B cell (primary cell): Measurements from ENCODE around the gene RHOT2. TPM values are rescaled to one million over a fixed set of nuclear protein-coding genes. Genes with fewer than 3 reads are reported as not detected.

Source experiments
- ATAC-seq: fragments of 200-7000 bp; cut with Tn5 transposase; one replicate; pipeline ENCODE4 v1.10.0; 2021; ENCODE audit warnings: low read depth, mild to moderate bottlenecking, moderate number of reproducible peaks, moderate library complexity
- CTCF ChIA-PET: fragments of 350-600 bp; sonication (Branson Sonifier 250); formaldehyde crosslinking; loops from one replicate; lab custom pipeline; 2021; ENCODE audit warnings: antibody characterized with exemption, inconsistent platforms; lab: Charles Lee
- POLR2A ChIA-PET: fragments of 350-600 bp; sonication (Branson Sonifier 250); formaldehyde crosslinking; loops from one replicate; lab custom pipeline; 2021; ENCODE audit warnings: antibody characterized with exemption; lab: Charles Lee
- DNase-seq: peaks from one replicate; pipeline ENCODE4 v3.0.0; 2013
- H2AFZ ChIP-seq: 2 replicates; pipeline ENCODE4 v1.6.1; 2012; ENCODE audit warnings: mild to moderate bottlenecking, low read depth, low read length; ENCODE audit not compliant: insufficient read depth, poor library complexity, severe bottlenecking
- H3K27ac ChIP-seq, 2 donors: 1 replicate in 1 of 2; 2 replicates in 1 of 2; pipeline ENCODE4 v1.5.1; 2012 to 2013; ENCODE audit warnings: low read length in 2 of 2, mild to moderate bottlenecking in 2 of 2, moderate library complexity in 1 of 2
- H3K27me3 ChIP-seq, 4 experiments: fragments of 200-600 bp in 1 of 4; sonication (generic) in 1 of 4; replicated peaks in 1 of 4; 1 replicate in 2 of 4; 2 replicates in 2 of 4; pipeline versions ENCODE4 v1.6.1 to v1.7.0; 2013 to 2016; ENCODE audit warnings: low read length in 3 of 4, mild to moderate bottlenecking in 2 of 4, mixed read lengths in 1 of 4, moderate library complexity in 1 of 4; ENCODE audit not compliant: insufficient read depth in 4 of 4, control insufficient read depth in 3 of 4; ENCODE audit errors: control extremely low read depth in 1 of 4
- H3K36me3 ChIP-seq, 2 experiments: replicated peaks in 1 of 2; 1 replicate in 1 of 2; 2 replicates in 1 of 2; pipeline versions ENCODE4 v1.6.1 to v1.7.1; 2013; ENCODE audit warnings: low read length in 1 of 2; ENCODE audit not compliant: insufficient read depth in 2 of 2, control insufficient read depth in 1 of 2; ENCODE audit errors: control extremely low read depth in 1 of 2, extremely low read depth in 1 of 2
- H3K4me1 ChIP-seq, 2 donors: fragments of 200-600 bp in 1 of 2; sonication (generic) in 1 of 2; 1 replicate in 1 of 2; 2 replicates in 1 of 2; pipeline versions ENCODE4 v1.5.1 to v1.6.1; 2013 to 2017; ENCODE audit warnings: low read length in 2 of 2; ENCODE audit not compliant: control insufficient read depth in 2 of 2, insufficient read depth in 2 of 2
- H3K4me2 ChIP-seq: replicated peaks from 2 replicates; pipeline ENCODE3; 2012; ENCODE audit warnings: mild to moderate bottlenecking, low read depth, low read length; ENCODE audit not compliant: poor library complexity, severe bottlenecking
- H3K4me3 ChIP-seq, 5 experiments: fragments of 200-600 bp in 1 of 5; sonication (generic) in 1 of 5; 1 replicate in 3 of 5; 2 replicates in 2 of 5; pipeline versions ENCODE4 v1.5.1 to v1.7.0; 2011 to 2016; ENCODE audit warnings: low read length in 4 of 5, mild to moderate bottlenecking in 4 of 5, low read depth in 2 of 5, control low read depth in 1 of 5, moderate library complexity in 1 of 5; ENCODE audit not compliant: insufficient read depth in 1 of 5; ENCODE audit errors: control extremely low read depth in 1 of 5, extremely low read depth in 1 of 5
- H3K79me2 ChIP-seq: fragments of 200-600 bp; sonication (generic); one replicate; pipeline ENCODE4 v1.6.0; 2016; ENCODE audit warnings: low read length; ENCODE audit not compliant: control insufficient read depth, insufficient read depth
- H3K9ac ChIP-seq: fragments of 200-600 bp; sonication (generic); 2 replicates; pipeline ENCODE4 v1.6.1; 2017; ENCODE audit warnings: mild to moderate bottlenecking, low read length, moderate library complexity
- H3K9me3 ChIP-seq, 3 donors: one replicate each; pipeline versions ENCODE4 v1.6.1 to v1.7.1; 2013; ENCODE audit warnings: low read length in 2 of 3; ENCODE audit not compliant: control insufficient read depth in 2 of 3, insufficient read depth in 1 of 3; ENCODE audit errors: control extremely low read depth in 1 of 3
- H4K20me1 ChIP-seq: 2 replicates; pipeline ENCODE4 v1.6.0; 2012; ENCODE audit warnings: mild to moderate bottlenecking, low read length; ENCODE audit not compliant: insufficient read depth, control insufficient read depth, poor library complexity, severe bottlenecking
- H3K27ac Mint-ChIP-seq: one replicate; pipeline ENCODE4 v1.8.0; 2021; ENCODE audit warnings: mixed read lengths
- H3K27me3 Mint-ChIP-seq: one replicate; pipeline ENCODE4 v1.8.0; 2021; ENCODE audit warnings: mixed read lengths
- H3K4me1 Mint-ChIP-seq: one replicate; pipeline ENCODE4 v1.8.0; 2021; ENCODE audit warnings: mixed read lengths
- H3K4me3 Mint-ChIP-seq: one replicate; pipeline ENCODE4 v1.8.0; 2021; ENCODE audit warnings: mixed read lengths
- H3K9me3 Mint-ChIP-seq: one replicate; pipeline ENCODE4 v1.8.0; 2022; ENCODE audit warnings: mixed read lengths; ENCODE audit not compliant: insufficient read depth
- EZH2 ChIP-seq: IDR thresholded peaks from 2 replicates; pipeline ENCODE4 v1.6.1; 2012; ENCODE audit warnings: borderline replicate concordance, low read depth, mild to moderate bottlenecking, moderate library complexity, low read length; ENCODE audit not compliant: insufficient read depth, poor library complexity, severe bottlenecking
- WGBS: methylation state at CpG from one replicate; pipeline ENCODE4 v1.1.5; 2013; ENCODE audit warnings: missing lambda C conversion rate; ENCODE audit not compliant: insufficient coverage; 5-methylcytosine and 5-hydroxymethylcytosine counted together
- intact Hi-C: fragments of 100-400 bp; cut with micrococcal nuclease; formaldehyde crosslinking; loops from one replicate; pipeline ENCODE4 v1.10.0; 2022
- polyA plus RNA-seq: library from polyadenylated mRNA; depleted of rRNA; stranded (reverse); fragments of >200 nt; gene quantifications from 2 replicates; pipeline ENCODE4 v1.2.3, GENCODE V29; 2012
- total RNA-seq, 2 donors: library from RNA; stranded (reverse); fragments of 120-200 nt in 1 of 2; gene quantifications; 1 replicate in 1 of 2; 2 replicates in 1 of 2; pipeline versions ENCODE4 v1.2.3 to v1.2.4, GENCODE V29; 2013 to 2022
- TF ChIP-seq, protein P1 (sequence below): fragments of 200-600 bp; IDR thresholded peaks from one replicate; pipeline ENCODE4 v1.8.0; 2022; ENCODE audit warnings: antibody characterized with exemption, mild to moderate bottlenecking

Gene RHOT2
- total and polyA plus RNA-seq, 2 donors (not counting 1 experiment from before 2014, with no cell fraction given): 207 to 461 TPM

DNA sequence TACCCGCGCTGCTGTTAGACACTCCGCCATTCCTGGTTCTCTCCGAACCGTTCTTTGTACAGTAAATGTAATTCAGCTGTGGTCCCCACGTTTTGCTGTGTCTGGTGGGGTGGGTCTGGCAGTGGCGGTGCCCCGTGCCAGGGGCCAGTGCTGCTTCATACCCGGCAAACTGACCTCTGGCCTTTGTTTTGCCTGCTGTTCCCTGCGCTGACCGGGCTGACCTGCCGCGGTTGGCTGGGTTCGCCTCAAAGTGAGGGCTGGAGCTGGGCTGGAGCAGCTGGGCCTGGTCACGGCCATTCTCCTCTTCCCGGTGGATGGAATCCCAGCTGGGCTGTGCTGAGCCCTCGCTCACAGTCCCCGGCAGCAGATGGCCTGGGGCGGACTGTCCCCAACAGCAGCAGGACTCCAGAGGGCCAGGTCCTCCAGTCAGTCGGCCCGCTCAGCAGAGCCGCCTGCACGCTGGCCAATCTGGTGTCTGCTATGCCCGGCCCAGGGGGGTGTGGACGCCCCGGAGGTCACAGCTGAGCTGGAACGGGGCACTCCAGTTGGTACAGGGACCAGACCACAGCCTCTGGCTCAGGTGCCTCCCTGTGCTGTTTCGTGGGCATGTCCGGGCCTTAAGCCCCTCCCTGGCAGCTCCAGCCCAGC is 38.6 kb upstream of the RHOT2 start:
- Histone ChIP-seq H3K27ac (no peak overlapping the region), H4K20me1 (peaks cover under 1% of the 10 kb centered on the region), H3K4me2 (no peak overlapping the region), H3K9me3 (no peaks in the 10 kb centered on the region), H3K4me3 (no peak overlapping the region), H3K4me1 (no peaks in the 10 kb centered on the region), H3K36me3 (peaks cover 0 to 12% of the 10 kb centered on the region in 2 experiments), H2AFZ (no peak overlapping the region), H3K9ac (no peak overlapping the region), H3K27me3 (no peaks in the 10 kb centered on the region), H3K79me2 (no peaks in the 10 kb centered on the region)
- 91% methylated on average over 29 of the region's 29 CpGs for WGBS
- no peak for DNase-seq
- ChIA-PET POLR2A (no interaction called here), CTCF (no interaction called here)
- Mint-ChIP-seq H3K9me3 (no peaks in the 10 kb centered on the region), H3K4me1 (no peaks in the 10 kb centered on the region), H3K27me3 (no peaks in the 10 kb centered on the region), H3K4me3 (no peak overlapping the region), H3K27ac (no peak overlapping the region)
- TF ChIP-seq EZH2: no peak
- TF ChIP-seq, protein P1, sequence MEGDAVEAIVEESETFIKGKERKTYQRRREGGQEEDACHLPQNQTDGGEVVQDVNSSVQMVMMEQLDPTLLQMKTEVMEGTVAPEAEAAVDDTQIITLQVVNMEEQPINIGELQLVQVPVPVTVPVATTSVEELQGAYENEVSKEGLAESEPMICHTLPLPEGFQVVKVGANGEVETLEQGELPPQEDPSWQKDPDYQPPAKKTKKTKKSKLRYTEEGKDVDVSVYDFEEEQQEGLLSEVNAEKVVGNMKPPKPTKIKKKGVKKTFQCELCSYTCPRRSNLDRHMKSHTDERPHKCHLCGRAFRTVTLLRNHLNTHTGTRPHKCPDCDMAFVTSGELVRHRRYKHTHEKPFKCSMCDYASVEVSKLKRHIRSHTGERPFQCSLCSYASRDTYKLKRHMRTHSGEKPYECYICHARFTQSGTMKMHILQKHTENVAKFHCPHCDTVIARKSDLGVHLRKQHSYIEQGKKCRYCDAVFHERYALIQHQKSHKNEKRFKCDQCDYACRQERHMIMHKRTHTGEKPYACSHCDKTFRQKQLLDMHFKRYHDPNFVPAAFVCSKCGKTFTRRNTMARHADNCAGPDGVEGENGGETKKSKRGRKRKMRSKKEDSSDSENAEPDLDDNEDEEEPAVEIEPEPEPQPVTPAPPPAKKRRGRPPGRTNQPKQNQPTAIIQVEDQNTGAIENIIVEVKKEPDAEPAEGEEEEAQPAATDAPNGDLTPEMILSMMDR: no peak
- intact Hi-C loops: no loop called here
- no peak for ATAC-seq

DNA sequence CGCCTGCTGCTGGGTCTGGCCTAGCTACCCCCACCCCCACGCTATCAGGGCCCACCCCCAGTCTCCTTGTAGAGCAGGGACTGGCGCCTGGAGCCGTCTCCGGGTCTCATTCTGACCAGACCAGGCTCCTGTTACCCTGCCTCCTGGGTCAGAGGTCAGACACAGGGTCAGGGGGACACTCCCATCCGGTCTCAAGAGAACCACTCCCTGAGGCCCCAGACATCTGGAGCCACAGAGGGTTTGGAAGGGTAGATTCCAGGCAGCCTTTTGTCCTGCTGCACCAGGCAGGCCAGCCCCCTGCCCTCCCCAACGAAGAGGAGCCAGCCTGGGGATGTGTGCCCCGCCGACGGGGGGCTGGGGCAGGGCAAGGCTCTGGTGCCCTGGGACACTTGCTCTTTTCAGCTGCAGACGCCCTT is 38.1 kb upstream of the RHOT2 start:
- H3K79me2 ChIP-seq: peaks cover 3% of the 10 kb centered on the region
- intact Hi-C loops: no loop called here
- H3K27me3 ChIP-seq: no peaks in the 10 kb centered on the region
- no peaks in the 10 kb centered on the region for H3K9me3 ChIP-seq
- no peak for DNase-seq
- H3K4me2 ChIP-seq: no peak overlapping the region
- Mint-ChIP-seq H3K4me3 (no peak overlapping the region), H3K27ac (no peak overlapping the region), H3K27me3 (no peaks in the 10 kb centered on the region), H3K9me3 (no peaks in the 10 kb centered on the region), H3K4me1 (peaks cover 1% of the 10 kb centered on the region)
- no peak overlapping the region for H3K27ac ChIP-seq
- peaks cover 0 to under 1% of the 10 kb centered on the region in 2 donors for H3K4me1 ChIP-seq
- no peak overlapping the region for H2AFZ ChIP-seq
- H3K4me3 ChIP-seq: no peak overlapping the region
- 86% methylated on average over 9 of the region's 11 CpGs for WGBS
- ChIA-PET CTCF (no interaction called here), POLR2A (no interaction called here)
- no peak overlapping the region for H3K9ac ChIP-seq
- TF ChIP-seq EZH2: no peak
- TF ChIP-seq, protein P1: no peak
- no peak for ATAC-seq
- H4K20me1 ChIP-seq: peaks cover 6% of the 10 kb centered on the region
- H3K36me3 ChIP-seq: peaks cover 0 to 14% of the 10 kb centered on the region in 2 experiments
